ENCODE data around the gene CHCHD3. TPM values are rescaled to one million over a fixed set of nuclear protein-coding genes. Genes with fewer than 3 reads are reported as not detected.
A peak's percentile ranks its signal among the peaks of the same experiment; 100 is the strongest.

CHCHD3 gene
- total and polyA plus RNA-seq, 2 donors (not counting 1 experiment from before 2014, with no cell fraction given) = 80.8 to 94.0 TPM

GRCh38 chr7:132750096-132750495 is 331.8 kb downstream of the CHCHD3 start:
- Histone ChIP-seq H3K9me3 (ENCODE audit: control insufficient read depth, insufficient read depth, low read depth, low read length) (no peaks in the 10 kb centered on the region), H3K9ac (ENCODE audit: insufficient read depth, low read length) (no peak overlapping the region), H4K20me1 (ENCODE audit: control insufficient read depth, extremely low read depth, insufficient read depth, low read length) (no peaks in the 10 kb centered on the region), H3K27me3 (ENCODE audit: control insufficient read depth, insufficient read depth, low read length) (peaks cover 11% of the 10 kb centered on the region), H3K27ac (ENCODE audit: insufficient read depth, low read length) (no peak overlapping the region), H3K4me3 (replicated peaks in 1 of 4; ENCODE audit: control extremely low read depth in 1 of 4, insufficient read depth in 1 of 4, low read depth in 3 of 4, low read length in 4 of 4) (peak overlapping the region in 2 of 4 experiments; percentile 20 to 34), H3K4me2 (ENCODE audit: extremely low read depth, insufficient read depth, low read length) (no peak overlapping the region), H3K36me3 (ENCODE audit: control insufficient read depth, insufficient read depth, low read length) (no peaks in the 10 kb centered on the region), H2AFZ (ENCODE audit: low read length) (no peak overlapping the region), H3K4me1 (ENCODE audit: control insufficient read depth, extremely low read depth, insufficient read depth, low read length) (no peaks in the 10 kb centered on the region), H3K79me2 (ENCODE audit: control insufficient read depth, insufficient read depth, low read length) (no peaks in the 10 kb centered on the region)
- TF ChIP-seq EZH2 (IDR thresholded peaks at IDR 0.05; ENCODE audit: low read length, missing control alignments) = no peak
- TF ChIP-seq, protein P1, sequence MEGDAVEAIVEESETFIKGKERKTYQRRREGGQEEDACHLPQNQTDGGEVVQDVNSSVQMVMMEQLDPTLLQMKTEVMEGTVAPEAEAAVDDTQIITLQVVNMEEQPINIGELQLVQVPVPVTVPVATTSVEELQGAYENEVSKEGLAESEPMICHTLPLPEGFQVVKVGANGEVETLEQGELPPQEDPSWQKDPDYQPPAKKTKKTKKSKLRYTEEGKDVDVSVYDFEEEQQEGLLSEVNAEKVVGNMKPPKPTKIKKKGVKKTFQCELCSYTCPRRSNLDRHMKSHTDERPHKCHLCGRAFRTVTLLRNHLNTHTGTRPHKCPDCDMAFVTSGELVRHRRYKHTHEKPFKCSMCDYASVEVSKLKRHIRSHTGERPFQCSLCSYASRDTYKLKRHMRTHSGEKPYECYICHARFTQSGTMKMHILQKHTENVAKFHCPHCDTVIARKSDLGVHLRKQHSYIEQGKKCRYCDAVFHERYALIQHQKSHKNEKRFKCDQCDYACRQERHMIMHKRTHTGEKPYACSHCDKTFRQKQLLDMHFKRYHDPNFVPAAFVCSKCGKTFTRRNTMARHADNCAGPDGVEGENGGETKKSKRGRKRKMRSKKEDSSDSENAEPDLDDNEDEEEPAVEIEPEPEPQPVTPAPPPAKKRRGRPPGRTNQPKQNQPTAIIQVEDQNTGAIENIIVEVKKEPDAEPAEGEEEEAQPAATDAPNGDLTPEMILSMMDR (conservative IDR thresholded peaks at IDR 0.05 in 1 of 2, IDR thresholded peaks at IDR 0.05 in 1 of 2; ENCODE audit: low read depth in 1 of 2, low read length in 2 of 2) = no peak
- no peak for DNase-seq (ENCODE audit: low read depth in 2 of 2)

DNA sequence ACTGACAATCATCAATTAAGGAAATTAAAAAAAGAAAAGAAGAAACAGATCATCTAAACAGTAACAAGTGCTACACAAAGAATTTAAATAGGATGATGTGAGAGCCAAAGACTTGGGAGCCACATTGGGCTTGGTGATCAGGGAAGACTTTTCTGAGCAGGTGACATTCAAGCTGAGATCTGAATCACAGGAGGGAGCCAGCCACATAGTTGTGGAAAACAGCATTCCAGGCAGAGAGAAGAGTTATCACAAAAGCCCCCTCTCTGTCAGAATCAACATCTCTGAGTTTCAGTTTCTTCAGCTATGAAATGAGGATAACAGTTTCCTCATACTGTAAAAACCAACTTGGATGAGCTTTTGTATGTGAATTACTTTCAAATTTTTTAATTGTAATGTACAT is 336.4 kb downstream of the CHCHD3 start:
- H3K9ac ChIP-seq (ENCODE audit: insufficient read depth, low read length) = no peak overlapping the region
- no peaks in the 10 kb centered on the region for H3K9me3 ChIP-seq (ENCODE audit: control insufficient read depth, insufficient read depth, low read depth, low read length)
- peaks cover 6% of the 10 kb centered on the region for H3K27me3 ChIP-seq (ENCODE audit: control insufficient read depth, insufficient read depth, low read length)
- H4K20me1 ChIP-seq (ENCODE audit: control insufficient read depth, extremely low read depth, insufficient read depth, low read length) = no peaks in the 10 kb centered on the region
- no peak for DNase-seq (ENCODE audit: low read depth in 2 of 2)
- no peak overlapping the region for H3K27ac ChIP-seq (ENCODE audit: insufficient read depth, low read length)
- no peak overlapping the region for H3K4me2 ChIP-seq (ENCODE audit: extremely low read depth, insufficient read depth, low read length)
- H2AFZ ChIP-seq (ENCODE audit: low read length) = no peak overlapping the region
- no peaks in the 10 kb centered on the region for H3K79me2 ChIP-seq (ENCODE audit: control insufficient read depth, insufficient read depth, low read length)
- H3K4me3 ChIP-seq (replicated peaks in 1 of 4; ENCODE audit: control extremely low read depth in 1 of 4, insufficient read depth in 1 of 4, low read depth in 3 of 4, low read length in 4 of 4) = no peak overlapping the region
- no peaks in the 10 kb centered on the region for H3K36me3 ChIP-seq (ENCODE audit: control insufficient read depth, insufficient read depth, low read length)
- H3K4me1 ChIP-seq (ENCODE audit: control insufficient read depth, extremely low read depth, insufficient read depth, low read length) = peaks cover 2% of the 10 kb centered on the region
- TF ChIP-seq, protein P1 (conservative IDR thresholded peaks at IDR 0.05 in 1 of 2, IDR thresholded peaks at IDR 0.05 in 1 of 2; ENCODE audit: low read depth in 1 of 2, low read length in 2 of 2) = no peak
- TF ChIP-seq EZH2 (IDR thresholded peaks at IDR 0.05; ENCODE audit: low read length, missing control alignments) = no peak

GRCh38 chr7:132743974-132744373 is 337.9 kb downstream of the CHCHD3 start:
- Histone ChIP-seq H2AFZ (ENCODE audit: low read length) (no peak overlapping the region), H3K4me1 (ENCODE audit: control insufficient read depth, extremely low read depth, insufficient read depth, low read length) (peaks cover 7% of the 10 kb centered on the region), H4K20me1 (ENCODE audit: control insufficient read depth, extremely low read depth, insufficient read depth, low read length) (no peaks in the 10 kb centered on the region), H3K36me3 (ENCODE audit: control insufficient read depth, insufficient read depth, low read length) (no peaks in the 10 kb centered on the region), H3K79me2 (ENCODE audit: control insufficient read depth, insufficient read depth, low read length) (no peaks in the 10 kb centered on the region), H3K9ac (ENCODE audit: insufficient read depth, low read length) (no peak overlapping the region), H3K4me3 (replicated peaks in 1 of 4; ENCODE audit: control extremely low read depth in 1 of 4, insufficient read depth in 1 of 4, low read depth in 3 of 4, low read length in 4 of 4) (no peak overlapping the region), H3K27ac (ENCODE audit: insufficient read depth, low read length) (no peak overlapping the region), H3K4me2 (ENCODE audit: extremely low read depth, insufficient read depth, low read length) (no peak overlapping the region), H3K27me3 (ENCODE audit: control insufficient read depth, insufficient read depth, low read length) (peaks cover 3% of the 10 kb centered on the region), H3K9me3 (ENCODE audit: control insufficient read depth, insufficient read depth, low read depth, low read length) (no peaks in the 10 kb centered on the region)
- peak in 1 of 2 donors; percentile 39 for DNase-seq (ENCODE audit: low read depth in 2 of 2)
- no peak for TF ChIP-seq EZH2 (IDR thresholded peaks at IDR 0.05; ENCODE audit: low read length, missing control alignments)
- TF ChIP-seq, protein P1 (conservative IDR thresholded peaks at IDR 0.05 in 1 of 2, IDR thresholded peaks at IDR 0.05 in 1 of 2; ENCODE audit: low read depth in 1 of 2, low read length in 2 of 2) = no peak
